SK-N-MC (cell line): Measurements from ENCODE around the gene YLPM1.

Experiments used
- EZH2 ChIP-seq: fragments of 200-600 bp; sonication (generic); IDR thresholded peaks from one replicate; pipeline ENCODE4 v1.6.1; 2017; ENCODE audit warnings: antibody characterized with exemption
- FOXP2 ChIP-seq: optimal IDR thresholded peaks from 2 replicates; pipeline ENCODE3; 2011; ENCODE audit warnings: mild to moderate bottlenecking, moderate library complexity; ENCODE audit not compliant: insufficient read depth; ENCODE audit errors: extremely low read length, control extremely low read depth
- POLR2AphosphoS5 ChIP-seq: IDR thresholded peaks from 2 replicates; pipeline ENCODE4 v1.6.1; 2012; ENCODE audit warnings: mild to moderate bottlenecking, low read depth, low read length, borderline replicate concordance

GRCh38 chr14:74861734-74862090 lies 98.6 kb downstream of the YLPM1 start:
- TF ChIP-seq EZH2 (no peak), POLR2AphosphoS5 (no peak), FOXP2 (no peak)
